ENCODE measurements around the gene FUOM. TPM values are rescaled to one million over a fixed set of nuclear protein-coding genes. Genes with fewer than 3 reads are reported as not detected.

FUOM gene
- total RNA-seq, 1 experiment from 2014 or later: 31.3 TPM

GRCh38 chr10:133307776-133308420 is 49.9 kb downstream of the FUOM start (continued):
- no peak for TF ChIP-seq STAT6 (CRISPR knock-in tag; conservative IDR thresholded peaks at IDR 0.05; ENCODE audit: low read depth)
- TF ChIP-seq GRHL2 (CRISPR knock-in tag; IDR thresholded peaks at IDR 0.05; ENCODE audit: insufficient replicate concordance, severe bottlenecking): no peak
- no peak for TF ChIP-seq JAZF1 (CRISPR knock-in tag; IDR thresholded peaks at IDR 0.05)
- no peak for TF ChIP-seq NFATC4 (CRISPR knock-in tag; IDR thresholded peaks at IDR 0.05)
- TF ChIP-seq ZNF423 (CRISPR knock-in tag; IDR thresholded peaks at IDR 0.05): no peak
- no peak for TF ChIP-seq PREB (CRISPR knock-in tag; IDR thresholded peaks at IDR 0.05; ENCODE audit: borderline replicate concordance)
- TF ChIP-seq SMAD4 (CRISPR knock-in tag; IDR thresholded peaks at IDR 0.05): no peak

GRCh38 chr10:133306941-133307379 is 50.9 kb downstream of the FUOM start:
- ChIA-PET POLR2A (no interaction called here), CTCF (interaction anchor here (1.0 to 1.9 kb wide), 9 partner anchors 17 to 179 kb away, joined by 3 to 16 read pairs (median 5); partner anchors contain the start of gene FUOM)
- no peaks in the 10 kb centered on the region for H3K9me3 Mint-ChIP-seq
- ATAC-seq (no peak), DNase-seq (ENCODE audit: low spot score) (no peak)
- peaks cover 19% of the 10 kb centered on the region for H3K36me3 Mint-ChIP-seq
- H3K4me1 Mint-ChIP-seq: peaks cover 15% of the 10 kb centered on the region
- TF ChIP-seq FOXP1 (CRISPR knock-in tag; IDR thresholded peaks at IDR 0.05; ENCODE audit: borderline replicate concordance) (no peak), IRF2 (CRISPR knock-in tag; IDR thresholded peaks at IDR 0.05; ENCODE audit: borderline replicate concordance, low read depth) (no peak), SMAD4 (CRISPR knock-in tag; IDR thresholded peaks at IDR 0.05) (no peak), ARID4B (CRISPR knock-in tag; IDR thresholded peaks at IDR 0.05; ENCODE audit: borderline replicate concordance) (no peak), ZNF671 (CRISPR knock-in tag; IDR thresholded peaks at IDR 0.05) (no peak), NFE2L1 (CRISPR knock-in tag; IDR thresholded peaks at IDR 0.05) (no peak)
- peak overlapping the region; percentile 89; the same call in 1 of the 2 replicates for H3K27ac Mint-ChIP-seq
- H3K4me3 Mint-ChIP-seq: peak overlapping the region; percentile 97
- H3K27me3 Mint-ChIP-seq (ENCODE audit: low read depth): no peaks in the 10 kb centered on the region

- DNase-seq (ENCODE audit: low spot score): no peak
- Mint-ChIP-seq H3K4me3 (no peak overlapping the region), H3K9me3 (no peaks in the 10 kb centered on the region), H3K27ac (no peak overlapping the region), H3K4me1 (peaks cover 15% of the 10 kb centered on the region), H3K27me3 (ENCODE audit: low read depth) (no peaks in the 10 kb centered on the region), H3K36me3 (peaks cover 11% of the 10 kb centered on the region; the same call in 1 of the 2 replicates)
- no peak for ATAC-seq
- ChIA-PET CTCF (no interaction called here), POLR2A (no interaction called here)
- TF ChIP-seq CBFB (CRISPR knock-in tag; IDR thresholded peaks at IDR 0.05; ENCODE audit: low read depth) (no peak), AR (CRISPR knock-in tag; IDR thresholded peaks at IDR 0.05) (no peak), PREB (CRISPR knock-in tag; IDR thresholded peaks at IDR 0.05; ENCODE audit: borderline replicate concordance) (no peak), TCF7 (CRISPR knock-in tag; IDR thresholded peaks at IDR 0.05; ENCODE audit: low read depth) (no peak), NR1H2 (CRISPR knock-in tag; IDR thresholded peaks at IDR 0.05) (no peak), ZNF416 (CRISPR knock-in tag; IDR thresholded peaks at IDR 0.05) (no peak), NR3C1 (CRISPR knock-in tag; conservative IDR thresholded peaks at IDR 0.05; ENCODE audit: low read depth) (no peak), ERG (CRISPR knock-in tag; IDR thresholded peaks at IDR 0.05) (no peak)
These were observed 51.7 kb downstream of the FUOM start for GRCh38 chr10:133306097-133306476.

Data from WTC11 (cell line).